HG03460 (cell line): ENCODE measurements around the gene ZBTB1.
"Not testable (repeated sequence)": the region's sequence is repeated elsewhere in the genome, so short reads cannot be mapped to it uniquely, and the experiment has no call there.

Experiments
- ATAC-seq: cut with Tn5 transposase; IDR thresholded peaks from one replicate; pipeline ENCODE4 v1.9.1; 2021; ENCODE audit not compliant: unreplicated experiment

Gene ZBTB1

DNA sequence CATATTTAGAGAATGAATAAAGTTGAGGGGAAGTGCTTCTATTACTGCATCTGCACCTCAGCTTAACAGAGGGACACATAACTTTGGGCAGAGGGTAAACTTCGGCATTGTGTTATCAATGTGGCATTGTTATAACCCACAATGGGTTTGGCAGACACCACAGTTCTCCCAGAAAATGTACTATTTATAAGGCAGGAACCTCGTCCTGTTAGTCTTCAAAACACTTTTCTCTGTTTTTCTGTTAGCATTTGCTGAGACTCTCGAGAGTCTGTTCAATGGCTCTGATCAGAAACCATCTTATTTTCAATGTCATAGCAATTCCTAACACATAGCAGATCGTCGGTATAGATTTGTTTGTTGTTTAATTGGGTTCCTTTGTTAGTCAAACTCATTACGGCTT is 59.1 kb downstream of the ZBTB1 start:
- ATAC-seq, result no peak

DNA sequence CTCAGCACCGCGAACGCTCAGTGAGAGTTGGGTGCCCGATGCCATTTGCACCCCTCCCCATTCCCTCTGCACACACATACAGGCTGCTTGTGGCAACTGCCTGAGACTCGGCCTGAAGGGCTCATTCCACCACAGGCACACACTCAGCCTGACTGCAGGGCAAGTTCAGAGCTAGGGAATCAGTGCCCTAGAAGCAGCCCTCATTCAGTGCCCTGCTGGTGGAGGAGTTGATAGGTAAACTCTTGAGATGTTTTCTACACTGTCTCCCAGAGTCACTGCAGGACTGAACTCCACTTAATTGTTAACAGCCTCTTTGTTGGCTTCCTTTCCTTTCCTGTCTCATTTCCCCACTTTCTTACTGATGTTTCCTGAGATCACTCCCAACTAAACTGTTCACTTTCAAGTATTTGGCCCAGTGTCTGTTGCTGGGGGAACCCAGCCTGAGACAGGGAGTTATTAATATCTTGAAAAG is 62.1 kb downstream of the ZBTB1 start:
- ATAC-seq, result no peak

DNA sequence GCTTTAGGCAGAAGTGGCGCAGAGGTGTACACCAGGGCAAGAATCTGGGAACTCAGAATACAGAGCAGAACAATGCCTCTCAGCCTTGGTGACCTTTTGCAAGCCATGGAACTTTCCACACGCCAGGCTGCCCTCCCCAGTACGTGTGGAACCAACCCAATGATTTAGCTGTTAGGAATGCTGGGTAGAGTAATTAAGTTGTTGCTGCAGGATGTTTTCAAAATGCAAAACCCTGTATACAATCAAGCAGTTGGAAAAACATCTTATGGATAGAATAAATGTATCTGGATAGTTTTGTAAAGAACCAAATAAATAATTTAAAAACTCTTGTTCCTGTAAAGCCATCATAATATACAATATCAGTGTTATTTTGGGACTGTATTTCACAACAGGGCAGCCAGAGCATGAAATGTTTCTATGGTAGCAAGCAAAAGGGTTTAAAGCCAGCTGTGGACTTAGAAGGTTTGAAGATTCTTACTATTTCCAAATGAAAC is 64.6 kb downstream of the ZBTB1 start:
- no peak for ATAC-seq

DNA sequence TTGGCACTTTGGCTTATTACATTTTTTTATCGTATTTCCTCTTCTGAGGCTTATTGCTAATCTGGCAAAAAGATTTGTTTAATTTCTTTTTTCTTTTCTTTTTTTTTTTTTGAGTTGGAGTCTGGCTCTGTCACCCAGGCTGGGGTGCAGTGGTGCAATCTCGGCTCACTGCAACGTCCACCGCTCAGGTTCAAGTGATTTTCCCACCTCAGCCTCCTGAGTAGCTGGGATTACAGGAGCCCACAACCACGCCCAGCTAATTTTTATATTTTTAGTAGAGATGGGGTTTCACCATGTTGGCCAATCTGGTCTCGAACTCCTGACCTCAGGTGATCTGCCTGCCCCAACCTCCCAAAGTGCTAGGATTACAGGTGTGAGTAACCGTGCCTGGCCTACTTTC is 65.1 kb downstream of the ZBTB1 start:
- not testable (repeated sequence) for ATAC-seq

DNA sequence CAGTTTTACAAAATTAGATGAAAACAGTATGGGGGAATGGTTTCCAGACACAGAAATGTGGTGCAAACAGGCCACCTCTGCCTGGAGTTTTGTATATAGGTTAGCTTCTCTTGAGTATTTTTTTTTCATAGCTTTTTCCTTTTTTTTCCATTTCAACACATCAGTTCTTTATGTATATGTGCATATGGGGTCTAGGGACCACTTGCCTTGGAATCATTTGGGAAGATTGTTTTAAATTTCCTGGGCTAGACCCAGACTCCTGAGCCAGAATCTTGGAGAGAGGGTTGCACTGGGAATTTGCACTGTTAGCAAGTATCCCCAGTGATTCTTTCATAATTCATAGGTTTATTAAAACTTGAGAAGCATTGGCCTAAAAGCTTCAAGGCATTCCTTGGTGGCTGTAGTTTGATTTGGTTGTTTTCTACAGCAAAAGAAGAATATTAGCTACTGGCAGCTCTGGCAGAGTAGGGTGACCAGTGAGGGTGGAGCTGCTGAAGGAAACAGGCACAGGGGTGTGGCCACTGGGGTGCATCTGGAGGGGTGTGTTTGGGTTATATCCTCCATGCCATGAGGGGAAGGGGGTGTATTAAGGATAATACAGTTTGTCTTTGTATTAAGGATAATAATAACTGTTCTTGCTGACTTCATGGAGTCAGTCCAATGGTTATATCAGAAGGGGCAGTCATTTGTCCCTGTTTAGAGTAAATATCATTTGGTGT is 68.0 kb downstream of the ZBTB1 start:
- no peak for ATAC-seq

DNA sequence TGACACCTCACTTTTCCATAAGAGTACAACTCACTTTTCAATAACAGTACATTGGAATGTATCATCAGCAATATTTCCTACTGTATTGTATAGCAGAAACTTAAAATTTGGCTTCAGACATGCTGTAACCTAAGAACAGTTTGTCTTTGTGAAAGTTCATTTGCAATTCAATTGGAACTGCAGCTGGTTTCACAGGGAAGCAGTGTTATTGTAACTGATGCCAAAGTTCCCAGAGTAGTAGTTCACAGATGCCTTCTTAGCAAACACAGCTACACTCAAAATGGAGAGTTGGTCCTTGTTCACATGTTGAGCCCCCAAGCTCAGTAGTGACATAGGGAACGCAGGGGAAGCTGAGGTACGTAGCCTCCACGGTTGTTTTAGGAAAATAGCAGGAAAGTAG is 68.5 kb downstream of the ZBTB1 start:
- no peak for ATAC-seq
